Peyer's patch (tissue), 4 donors: ENCODE measurements around the gene FCGR3A. TPM values are rescaled to one million over a fixed set of nuclear protein-coding genes. Genes with fewer than 3 reads are reported as not detected.

ENCODE experiments used
- DNase-seq, 3 donors: peaks; one replicate each; pipeline ENCODE4 v3.0.0-alpha.2; 2017 to 2019
- H3K27ac ChIP-seq, 4 donors: fragments of 200-600 bp; sonication (generic); one replicate each; pipeline ENCODE4 v1.5.1; 2016 to 2019
- H3K27me3 ChIP-seq, 2 donors: fragments of 200-600 bp; sonication (generic); one replicate each; pipeline ENCODE4 v1.5.1; 2019
- H3K36me3 ChIP-seq, 3 donors: fragments of 200-600 bp; sonication (generic); one replicate each; pipeline ENCODE4 v1.5.1; 2016 to 2019
- H3K4me1 ChIP-seq, 4 donors: fragments of 200-600 bp; sonication (generic); one replicate each; pipeline ENCODE4 v1.5.1; 2016 to 2019
- H3K4me3 ChIP-seq, 4 donors: fragments of 200-600 bp; sonication (generic); 1 replicate in 3 of 4; 2 replicates in 1 of 4; pipeline ENCODE4 v1.5.1; 2016 to 2019; ENCODE audit warnings: mild to moderate bottlenecking in 1 of 4
- H3K9me3 ChIP-seq, 4 donors: fragments of 200-600 bp; sonication (generic); one replicate each; pipeline ENCODE4 v1.5.1; 2016 to 2019; ENCODE audit warnings: mild to moderate bottlenecking in 1 of 4
- POLR2A ChIP-seq, 2 donors: fragments of 450-650 bp; IDR thresholded peaks; one replicate each; pipeline ENCODE4 v1.5.1; 2017; ENCODE audit warnings: antibody characterized with exemption in 2 of 2, mild to moderate bottlenecking in 2 of 2, moderate library complexity in 2 of 2
- total RNA-seq, 4 donors: library from RNA; depleted of rRNA; stranded (reverse); fragments of >200 nt; gene quantifications; one replicate each; pipeline ENCODE4 v1.1.0, GENCODE V29; 2016
- TF ChIP-seq, protein P1 (sequence below), 6 experiments: fragments of 450-650 bp in 4 of 6; fragments of 200-600 bp in 2 of 6; sonication (generic) in 1 of 6; IDR thresholded peaks; one replicate each; pipeline ENCODE4 v1.5.1; 2017 to 2019; ENCODE audit warnings: antibody characterized with exemption in 6 of 6, mild to moderate bottlenecking in 3 of 6, moderate library complexity in 1 of 6

Gene FCGR3A
- total RNA-seq, 4 donors from 2014 or later = 0.53 to 2.8 TPM; not detected in 2

GRCh38 chr1:161505686-161506085, 43.9 kb downstream of the FCGR3A start:
- peak overlapping the region in 2 of 4 donors; percentile 8 to 40 for H3K27ac ChIP-seq
- DNase-seq = no peak
- no peaks in the 10 kb centered on the region for H3K4me1 ChIP-seq
- H3K27me3 ChIP-seq = no peaks in the 10 kb centered on the region
- TF ChIP-seq, protein P1, sequence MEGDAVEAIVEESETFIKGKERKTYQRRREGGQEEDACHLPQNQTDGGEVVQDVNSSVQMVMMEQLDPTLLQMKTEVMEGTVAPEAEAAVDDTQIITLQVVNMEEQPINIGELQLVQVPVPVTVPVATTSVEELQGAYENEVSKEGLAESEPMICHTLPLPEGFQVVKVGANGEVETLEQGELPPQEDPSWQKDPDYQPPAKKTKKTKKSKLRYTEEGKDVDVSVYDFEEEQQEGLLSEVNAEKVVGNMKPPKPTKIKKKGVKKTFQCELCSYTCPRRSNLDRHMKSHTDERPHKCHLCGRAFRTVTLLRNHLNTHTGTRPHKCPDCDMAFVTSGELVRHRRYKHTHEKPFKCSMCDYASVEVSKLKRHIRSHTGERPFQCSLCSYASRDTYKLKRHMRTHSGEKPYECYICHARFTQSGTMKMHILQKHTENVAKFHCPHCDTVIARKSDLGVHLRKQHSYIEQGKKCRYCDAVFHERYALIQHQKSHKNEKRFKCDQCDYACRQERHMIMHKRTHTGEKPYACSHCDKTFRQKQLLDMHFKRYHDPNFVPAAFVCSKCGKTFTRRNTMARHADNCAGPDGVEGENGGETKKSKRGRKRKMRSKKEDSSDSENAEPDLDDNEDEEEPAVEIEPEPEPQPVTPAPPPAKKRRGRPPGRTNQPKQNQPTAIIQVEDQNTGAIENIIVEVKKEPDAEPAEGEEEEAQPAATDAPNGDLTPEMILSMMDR (IDR thresholded peaks at IDR 0.05) = no peak
- TF ChIP-seq POLR2A (IDR thresholded peaks at IDR 0.05) = no peak
- no peaks in the 10 kb centered on the region for H3K36me3 ChIP-seq
- H3K9me3 ChIP-seq = no peaks in the 10 kb centered on the region
- H3K4me3 ChIP-seq = peak overlapping the region in 1 of 4 donors; percentile 19

DNA sequence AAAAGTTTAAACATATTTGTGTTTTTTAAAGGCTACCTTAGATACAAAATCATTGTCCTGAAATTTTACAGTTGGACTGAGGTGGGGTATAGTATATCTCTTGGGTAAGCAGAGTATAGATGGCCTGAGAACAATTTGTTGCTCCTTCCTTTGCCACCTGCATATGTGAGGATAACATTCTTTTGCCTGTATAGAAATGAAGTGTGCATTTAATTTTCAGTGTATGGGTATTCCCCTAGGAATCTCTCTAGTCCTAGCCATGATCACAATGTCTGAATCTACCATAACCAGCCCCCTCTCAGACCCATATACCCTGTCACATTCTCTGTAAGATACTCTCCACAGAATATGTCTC, 46.2 kb downstream of the FCGR3A start:
- Histone ChIP-seq H3K27ac (no peak overlapping the region), H3K4me3 (no peak overlapping the region), H3K27me3 (no peaks in the 10 kb centered on the region), H3K9me3 (no peaks in the 10 kb centered on the region), H3K4me1 (no peaks in the 10 kb centered on the region), H3K36me3 (no peaks in the 10 kb centered on the region)
- no peak for DNase-seq
- no peak for TF ChIP-seq POLR2A (IDR thresholded peaks at IDR 0.05)
- TF ChIP-seq, protein P1 (IDR thresholded peaks at IDR 0.05) = no peak

GRCh38 chr1:161502641-161503393, 46.8 kb downstream of the FCGR3A start:
- Histone ChIP-seq H3K36me3 (no peaks in the 10 kb centered on the region), H3K4me3 (no peak overlapping the region), H3K4me1 (no peaks in the 10 kb centered on the region), H3K9me3 (no peaks in the 10 kb centered on the region), H3K27ac (no peak overlapping the region), H3K27me3 (no peaks in the 10 kb centered on the region)
- no peak for TF ChIP-seq POLR2A (IDR thresholded peaks at IDR 0.05)
- TF ChIP-seq, protein P1 (IDR thresholded peaks at IDR 0.05) = no peak
- no peak for DNase-seq

DNA sequence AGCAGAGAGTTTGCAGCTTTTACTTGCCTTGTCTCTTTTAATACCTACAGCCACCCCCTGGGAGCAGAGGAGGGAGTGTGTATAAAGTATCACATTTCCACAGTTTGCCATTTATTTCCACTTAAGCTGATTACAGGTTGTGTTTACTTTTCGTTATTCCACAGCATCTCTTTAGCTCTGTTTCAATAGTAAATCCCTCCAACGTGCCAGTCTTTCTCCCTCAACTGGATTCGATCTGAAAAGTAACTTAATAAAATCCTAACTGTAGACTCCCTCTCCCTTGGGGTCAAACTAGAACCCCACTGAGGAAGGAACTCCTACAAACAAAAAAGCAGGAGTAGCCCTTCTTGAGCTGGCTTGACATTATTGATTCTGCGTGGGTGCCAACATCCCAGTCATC, 47.4 kb downstream of the FCGR3A start:
- DNase-seq = no peak
- TF ChIP-seq POLR2A (IDR thresholded peaks at IDR 0.05) = no peak
- TF ChIP-seq, protein P1 (IDR thresholded peaks at IDR 0.05) = no peak
- Histone ChIP-seq H3K36me3 (no peaks in the 10 kb centered on the region), H3K27ac (no peak overlapping the region), H3K27me3 (no peaks in the 10 kb centered on the region), H3K4me1 (no peaks in the 10 kb centered on the region), H3K9me3 (no peaks in the 10 kb centered on the region), H3K4me3 (no peak overlapping the region)

DNA sequence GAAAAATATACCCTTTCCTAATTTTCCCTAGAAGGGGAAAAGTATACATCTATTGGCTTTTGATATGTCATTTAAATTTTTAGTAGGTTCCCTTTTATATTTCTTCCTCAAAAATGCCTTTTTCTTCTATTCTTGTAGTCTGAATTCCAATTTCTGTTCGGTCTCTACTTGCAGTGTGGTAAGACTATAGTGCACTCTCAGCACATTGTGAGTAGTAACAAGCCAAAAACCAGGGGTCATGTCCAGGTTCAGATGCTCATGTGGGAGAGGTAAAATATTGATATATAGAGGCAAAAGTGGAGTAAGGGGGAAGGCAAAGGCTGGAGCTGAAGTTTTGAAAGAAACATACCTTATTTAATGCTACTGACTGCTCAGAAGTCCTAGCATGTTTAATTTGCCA, 48.4 kb downstream of the FCGR3A start:
- Histone ChIP-seq H3K27ac (no peak overlapping the region), H3K9me3 (no peaks in the 10 kb centered on the region), H3K4me3 (no peak overlapping the region), H3K4me1 (no peaks in the 10 kb centered on the region), H3K27me3 (no peaks in the 10 kb centered on the region), H3K36me3 (no peaks in the 10 kb centered on the region)
- no peak for TF ChIP-seq POLR2A (IDR thresholded peaks at IDR 0.05)
- TF ChIP-seq, protein P1 (IDR thresholded peaks at IDR 0.05) = no peak
- DNase-seq = no peak
